GM19467 (cell line): ENCODE results near the gene SLC26A1.
"Not testable (repeated sequence)": the region's sequence is repeated elsewhere in the genome, so short reads cannot be mapped to it uniquely, and the experiment has no call there.

Experiments used
- ATAC-seq: cut with Tn5 transposase; IDR thresholded peaks from one replicate; pipeline ENCODE4 v1.9.1; 2021; ENCODE audit warnings: mild to moderate bottlenecking, moderate library complexity; ENCODE audit not compliant: unreplicated experiment

The SLC26A1 gene

GRCh38 chr4:986428-986878 lies 6.8 kb downstream of the SLC26A1 start:
- no peak for ATAC-seq

GRCh38 chr4:985123-985830 lies 7.9 kb downstream of the SLC26A1 start:
- no peak for ATAC-seq

- no peak for ATAC-seq
Observed at GRCh38 chr4:984336-985054, 8.7 kb downstream of the SLC26A1 start.

GRCh38 chr4:982814-983213 lies 10.4 kb downstream of the SLC26A1 start:
- ATAC-seq: no peak

- ATAC-seq: no peak
Observed at GRCh38 chr4:982291-982690, 10.9 kb downstream of the SLC26A1 start.

GRCh38 chr4:978957-979701 lies 14.1 kb downstream of the SLC26A1 start:
- no peak for ATAC-seq

- not testable (repeated sequence) for ATAC-seq
Observed at GRCh38 chr4:976016-976415, 17.2 kb downstream of the SLC26A1 start.

GRCh38 chr4:974668-975067 lies 18.5 kb downstream of the SLC26A1 start:
- no peak for ATAC-seq

- peak; percentile 59 for ATAC-seq
Observed at GRCh38 chr4:973431-974397, 19.5 kb downstream of the SLC26A1 start, which contains the start of gene DGKQ. TSS of gene DGKQ (minus strand) at chr4:973569. CDS start at chr4:973482, 87 bp downstream.

GRCh38 chr4:972651-973424 lies 20.4 kb downstream of the SLC26A1 start:
- ATAC-seq: peak; percentile 34

GRCh38 chr4:971666-972500 lies 21.3 kb downstream of the SLC26A1 start:
- ATAC-seq: no peak

GRCh38 chr4:970854-971520 lies 22.2 kb downstream of the SLC26A1 start:
- ATAC-seq: no peak

- ATAC-seq: no peak
Observed at GRCh38 chr4:970046-970745, 23.0 kb downstream of the SLC26A1 start.

- no peak for ATAC-seq
Observed at GRCh38 chr4:968621-969394, 24.4 kb downstream of the SLC26A1 start.

- ATAC-seq: no peak
Observed at GRCh38 chr4:968221-968620, 25.0 kb downstream of the SLC26A1 start.

- ATAC-seq: no peak
Observed at GRCh38 chr4:967113-968104, 25.8 kb downstream of the SLC26A1 start.
